GM10847 (cell line): ENCODE data around the gene KATNBL1.
A peak's percentile ranks its signal among the peaks of the same experiment; 100 is the strongest.

Experiments used
- POLR2A ChIP-seq: IDR thresholded peaks from 2 replicates; pipeline ENCODE4 v1.6.1; 2011; ENCODE audit not compliant: insufficient read length; ENCODE audit errors: extremely low read depth

KATNBL1 gene

GRCh38 chr15:34133511-34133910 lies 76.4 kb downstream of the KATNBL1 start:
- TF ChIP-seq POLR2A = no peak

DNA sequence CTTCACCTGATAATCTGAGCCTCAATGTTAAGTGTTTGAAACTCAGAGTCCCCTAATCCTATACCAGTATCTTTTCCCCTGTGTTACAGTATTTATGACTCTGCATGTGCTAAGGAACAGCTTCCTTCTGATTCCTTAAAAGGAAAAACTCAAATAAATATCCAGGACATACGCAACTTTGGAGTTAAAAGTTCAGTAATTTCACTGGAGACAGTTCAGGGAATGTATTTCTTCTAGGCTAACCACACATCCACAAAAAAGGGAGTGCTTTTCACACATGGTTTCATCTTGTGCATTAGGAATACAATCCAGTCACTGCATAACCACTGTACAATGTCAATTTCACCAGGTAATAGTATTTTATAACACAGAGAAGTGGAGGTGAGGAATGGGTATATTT lies 77.0 kb downstream of the KATNBL1 start:
- TF ChIP-seq POLR2A = no peak

DNA sequence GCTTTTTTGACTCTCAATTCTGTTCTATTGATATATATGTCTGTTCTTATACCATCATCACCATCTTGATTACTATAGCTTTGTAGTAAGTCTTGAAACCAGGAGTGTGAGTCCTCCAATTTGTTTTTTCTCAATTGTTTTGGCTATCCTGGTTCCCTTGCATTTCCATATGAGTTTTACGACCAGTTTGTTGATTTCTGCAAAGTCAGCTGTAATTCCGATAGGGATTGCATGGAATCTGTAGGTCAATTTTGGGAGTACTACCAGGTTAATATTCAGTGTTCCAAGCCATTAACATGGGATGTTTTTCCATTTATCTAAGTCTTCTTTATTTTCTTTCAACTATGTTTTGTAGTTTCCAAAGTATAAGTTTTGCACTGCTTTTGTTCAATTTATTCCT lies 81.0 kb downstream of the KATNBL1 start:
- TF ChIP-seq POLR2A = no peak

DNA sequence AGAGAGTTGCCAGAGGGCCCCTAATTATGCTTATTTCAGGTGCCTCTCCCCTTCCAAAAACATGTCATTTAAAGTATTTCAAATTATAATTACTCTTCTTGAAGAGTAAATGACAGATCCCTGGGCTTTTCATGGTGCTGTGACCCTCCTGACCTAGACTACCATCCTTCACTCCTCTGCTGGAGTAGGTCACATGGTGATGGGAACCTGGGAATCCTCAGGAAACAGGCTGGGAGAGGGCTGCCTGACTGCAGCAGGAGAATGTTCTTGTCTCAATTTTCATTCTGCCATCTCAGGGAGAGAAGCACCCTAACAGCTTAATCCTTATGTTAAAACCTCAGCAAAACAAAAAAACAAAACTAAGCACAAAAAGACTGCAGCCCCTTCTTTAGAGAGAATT lies 83.4 kb downstream of the KATNBL1 start:
- TF ChIP-seq POLR2A = no peak

- no peak for TF ChIP-seq POLR2A
Observed at GRCh38 chr15:34125945-34126344, 84.0 kb downstream of the KATNBL1 start.

DNA sequence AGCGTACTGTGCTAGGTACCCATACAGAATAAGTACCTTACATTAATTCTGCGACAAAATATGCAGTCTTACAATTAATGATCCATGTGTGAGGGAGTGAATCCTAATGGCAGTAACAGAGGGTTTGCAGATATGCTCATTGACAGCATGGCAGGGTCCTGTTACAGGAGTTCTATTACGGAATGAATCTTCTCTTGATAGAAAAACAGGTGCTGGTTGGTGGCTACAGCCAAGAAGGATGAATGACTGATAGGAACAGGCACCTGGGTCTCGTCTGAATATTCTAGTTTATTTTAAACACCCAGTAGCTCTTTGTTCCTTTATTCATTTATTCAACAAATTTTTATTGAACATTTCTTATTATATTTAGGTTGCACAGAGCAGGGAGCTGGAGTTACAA lies 85.2 kb downstream of the KATNBL1 start:
- TF ChIP-seq POLR2A = no peak

DNA sequence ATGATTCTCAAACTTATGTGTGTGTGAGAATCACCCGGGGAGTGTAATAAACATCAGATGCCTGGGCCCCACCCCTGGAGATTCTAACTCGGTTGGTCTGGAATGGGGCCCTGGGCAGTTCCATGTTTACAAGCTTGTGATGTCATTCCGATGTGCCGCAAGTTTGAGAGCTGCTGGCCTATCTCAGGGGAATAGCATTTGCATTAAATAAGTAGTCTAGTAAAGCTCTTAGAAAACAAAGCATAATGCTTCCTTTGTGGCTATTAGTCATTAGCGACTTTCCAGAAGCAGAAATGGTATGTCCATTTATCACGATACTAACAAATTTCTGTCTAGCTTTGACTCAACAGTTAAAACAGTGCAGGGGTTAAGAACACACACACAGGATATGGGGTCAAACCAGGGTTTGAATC lies 87.1 kb downstream of the KATNBL1 start:
- no peak for TF ChIP-seq POLR2A

DNA sequence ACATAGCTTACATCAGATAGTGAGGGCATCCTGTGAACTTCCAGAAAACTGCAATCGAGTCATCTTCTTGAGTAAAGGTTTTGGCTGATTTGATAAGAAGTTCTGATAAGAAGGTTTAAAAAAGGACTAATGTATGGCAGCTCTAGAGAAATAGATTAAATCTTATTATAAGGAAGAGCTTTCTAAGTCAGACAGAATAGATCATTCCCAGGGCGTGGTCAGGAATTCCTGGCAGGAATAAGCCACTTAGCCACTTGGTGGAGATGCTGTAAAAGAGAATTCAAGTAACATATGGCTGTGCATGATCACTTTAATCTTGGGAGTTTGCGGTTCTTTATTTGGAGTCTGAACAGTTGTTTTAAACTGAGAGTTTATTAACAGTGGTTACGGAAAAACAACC lies 90.6 kb downstream of the KATNBL1 start:
- no peak for TF ChIP-seq POLR2A

- no peak for TF ChIP-seq POLR2A
Observed at GRCh38 chr15:34116620-34117019, 93.3 kb downstream of the KATNBL1 start.

DNA sequence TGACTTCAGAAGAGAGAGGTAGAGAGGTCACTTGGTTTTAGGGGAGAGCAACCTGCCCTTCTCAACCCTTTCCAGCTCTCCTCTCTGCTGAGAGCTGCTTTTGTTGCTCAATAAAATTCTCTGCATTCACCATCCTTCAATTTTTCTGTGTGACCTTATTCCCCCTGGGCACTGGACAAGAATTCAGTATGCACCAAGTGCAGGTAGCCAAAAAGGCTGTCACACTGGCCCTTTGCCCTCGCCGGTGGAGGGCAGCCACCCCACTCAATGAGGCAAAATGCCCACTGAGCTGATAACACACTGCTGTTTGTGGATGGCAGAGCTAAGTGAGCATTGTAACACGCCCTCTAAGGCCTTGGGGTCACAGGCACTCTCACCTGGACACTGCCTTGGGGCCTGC lies 95.2 kb downstream of the KATNBL1 start:
- no peak for TF ChIP-seq POLR2A

- no peak for TF ChIP-seq POLR2A
Observed at GRCh38 chr15:34114215-34114614, 95.7 kb downstream of the KATNBL1 start.

- TF ChIP-seq POLR2A = no peak
Observed at GRCh38 chr15:34111488-34111887, 98.4 kb downstream of the KATNBL1 start.

GRCh38 chr15:34109797-34110663 lies 99.9 kb downstream of the KATNBL1 start:
- TF ChIP-seq POLR2A = no peak

DNA sequence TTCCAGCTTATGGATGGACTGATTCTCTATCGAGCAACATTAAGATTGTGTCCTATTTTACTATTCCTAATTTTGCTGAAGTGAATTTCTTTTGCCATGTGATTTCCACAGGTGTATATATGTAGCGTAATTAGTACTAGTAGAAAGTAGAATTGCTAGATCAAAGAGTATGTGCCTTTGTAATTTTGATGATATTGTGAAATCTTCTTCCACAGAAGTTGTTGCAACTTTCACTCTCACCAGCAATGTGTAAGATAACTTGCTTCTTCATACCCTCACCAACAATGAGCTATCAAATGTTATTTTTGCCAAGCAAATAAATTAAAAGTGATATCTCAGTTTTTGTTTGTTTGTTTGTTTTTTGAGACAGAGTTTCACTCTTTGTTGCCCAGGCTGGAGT lies 102.6 kb downstream of the KATNBL1 start:
- TF ChIP-seq POLR2A = no peak

- no peak for TF ChIP-seq POLR2A
Observed at GRCh38 chr15:34106423-34106822, 103.5 kb downstream of the KATNBL1 start.

- TF ChIP-seq POLR2A = no peak
Observed at GRCh38 chr15:34102175-34102925, 107.5 kb downstream of the KATNBL1 start.

- peak; percentile 91 for TF ChIP-seq POLR2A
Observed at GRCh38 chr15:34101366-34102174, 108.3 kb downstream of the KATNBL1 start, which contains the start of the genes EMC7 and PGBD4. Gene EMC7 (minus strand): TSS chr15:34101862. CDS start chr15:34101839, 23 bp downstream. Gene PGBD4 (plus strand): TSS chr15:34102083. CDS start chr15:34102532, 449 bp downstream.
